H1 (cell line): Measurements from ENCODE around the gene INKA2. TPM values are rescaled to one million over a fixed set of nuclear protein-coding genes. Genes with fewer than 3 reads are reported as not detected.

ENCODE experiments used
- CTCF ChIA-PET: fragments of 300-600 bp; sonication (Branson Sonifier 250); formaldehyde crosslinking; loops from one replicate; lab custom pipeline; 2021; ENCODE audit not compliant: partially characterized antibody; lab: Charles Lee
- POLR2A ChIA-PET: fragments of 300-600 bp; sonication (Branson Sonifier 250); formaldehyde crosslinking; loops from one replicate; lab custom pipeline; 2021; ENCODE audit warnings: inconsistent platforms; ENCODE audit not compliant: partially characterized antibody; lab: Charles Lee
- DNase-seq, 2 experiments: peaks; one replicate each; pipeline versions ENCODE4 v3.0.0 to v3.0.0-alpha.2; 2010 to 2022; ENCODE audit warnings: low spot score in 2 of 2, low read depth in 1 of 2, mixed read lengths in 1 of 2
- FAIRE-seq: peaks from 2 replicates; lab custom pipeline; 2011; peaks lifted over from hg19 to GRCh38; lab: Jason Lieb, UNC
- H2AFZ ChIP-seq: 2 replicates; pipeline ENCODE4 v1.8.1; 2012; ENCODE audit warnings: low read length, inconsistent platforms
- H2AK5ac ChIP-seq: 2 replicates; pipeline ENCODE4 v1.6.1; 2013; ENCODE audit warnings: low read depth, low read length
- H2BK120ac ChIP-seq: replicated peaks from 2 replicates; pipeline ENCODE3; 2013; ENCODE audit warnings: low read depth, low read length, inconsistent platforms
- H2BK12ac ChIP-seq: 2 replicates; pipeline ENCODE4 v1.6.1; 2013; ENCODE audit warnings: low read depth, low read length
- H2BK15ac ChIP-seq: 2 replicates; pipeline ENCODE4 v1.6.1; 2013; ENCODE audit warnings: low read length
- H2BK20ac ChIP-seq: 2 replicates; pipeline ENCODE4 v1.6.1; 2013; ENCODE audit warnings: low read length
- H2BK5ac ChIP-seq: 2 replicates; pipeline ENCODE4 v1.6.1; 2013; ENCODE audit warnings: low read depth, low read length
- H3K14ac ChIP-seq: 2 replicates; pipeline ENCODE4 v1.6.1; 2013; ENCODE audit warnings: inconsistent platforms; ENCODE audit not compliant: insufficient read length
- H3K18ac ChIP-seq: 2 replicates; pipeline ENCODE4 v1.6.1; 2013; ENCODE audit warnings: low read length; ENCODE audit errors: extremely low read depth
- H3K23ac ChIP-seq: 2 replicates; pipeline ENCODE4 v1.6.1; 2013; ENCODE audit warnings: inconsistent platforms; ENCODE audit not compliant: insufficient read length
- H3K23me2 ChIP-seq: 2 replicates; pipeline ENCODE4 v1.6.1; 2013; ENCODE audit warnings: low read depth, low read length
- H3K27ac ChIP-seq: 2 replicates; pipeline ENCODE4 v1.6.1; 2011; ENCODE audit warnings: low read depth, low read length, inconsistent platforms
- H3K27me3 ChIP-seq, 4 experiments: replicated peaks in 1 of 4; 1 replicate in 1 of 4; 2 replicates in 3 of 4; pipeline versions ENCODE4 v1.6.1 to v1.8.1; 2011 to 2013; ENCODE audit warnings: low read length in 3 of 4, mild to moderate bottlenecking in 3 of 4, inconsistent platforms in 2 of 4, mixed read lengths in 2 of 4, moderate library complexity in 1 of 4; ENCODE audit not compliant: control insufficient read depth in 3 of 4, insufficient read depth in 3 of 4; ENCODE audit errors: extremely low read depth in 1 of 4
- H3K36me3 ChIP-seq, 4 experiments: 2 replicates each; pipeline versions ENCODE4 v1.6.1 to v1.8.1; 2011 to 2013; ENCODE audit warnings: mild to moderate bottlenecking in 4 of 4, low read length in 3 of 4, moderate library complexity in 2 of 4, control low read depth in 1 of 4, inconsistent platforms in 1 of 4; ENCODE audit not compliant: insufficient read depth in 4 of 4, control insufficient read depth in 2 of 4
- H3K4ac ChIP-seq: replicated peaks from 2 replicates; pipeline ENCODE3; 2013; ENCODE audit warnings: low read length, low read depth, mixed read lengths, inconsistent platforms; ENCODE audit not compliant: insufficient read length
- H3K4me1 ChIP-seq, 4 experiments: replicated peaks in 1 of 4; 1 replicate in 1 of 4; 2 replicates in 3 of 4; pipeline versions ENCODE4 v1.6.1 to v1.8.1; 2011 to 2013; ENCODE audit warnings: low read length in 3 of 4, inconsistent platforms in 2 of 4, mixed read lengths in 1 of 4; ENCODE audit not compliant: insufficient read depth in 4 of 4, control insufficient read depth in 3 of 4
- H3K4me2 ChIP-seq, 2 experiments: 2 replicates each; pipeline versions ENCODE4 v1.6.1 to v1.8.1; 2011 to 2013; ENCODE audit warnings: low read depth in 2 of 2, low read length in 2 of 2, control low read depth in 1 of 2, inconsistent platforms in 1 of 2, mild to moderate bottlenecking in 1 of 2; ENCODE audit not compliant: insufficient read depth in 1 of 2
- H3K4me3 ChIP-seq, 4 experiments: fragments of 200-600, 300-600 bp in 1 of 4; sonication (generic), shearing (Covaris generic), sonication (Bioruptor Twin) in 1 of 4; 2 replicates each; pipeline versions ENCODE4 v1.5.1 to v1.8.1; 2011 to 2016; ENCODE audit warnings: low read length in 4 of 4, low read depth in 3 of 4, control low read depth in 2 of 4, inconsistent platforms in 2 of 4, mild to moderate bottlenecking in 2 of 4, mixed read lengths in 1 of 4, moderate library complexity in 1 of 4; ENCODE audit not compliant: insufficient read depth in 2 of 4; ENCODE audit errors: extremely low read depth in 1 of 4
- H3K56ac ChIP-seq: replicated peaks from 2 replicates; pipeline ENCODE3; 2013; ENCODE audit warnings: low read depth, mild to moderate bottlenecking, mixed read lengths, low read length, inconsistent platforms; ENCODE audit not compliant: insufficient read length
- H3K79me1 ChIP-seq: 2 replicates; pipeline ENCODE4 v1.6.1; 2013; ENCODE audit warnings: low read depth, low read length, control low read depth
- H3K79me2 ChIP-seq, 2 experiments: 2 replicates each; pipeline versions ENCODE4 v1.6.1 to v1.8.1; 2012 to 2013; ENCODE audit warnings: low read length in 2 of 2, mild to moderate bottlenecking in 2 of 2, inconsistent platforms in 1 of 2; ENCODE audit not compliant: insufficient read depth in 2 of 2, control insufficient read depth in 1 of 2
- H3K9ac ChIP-seq, 4 experiments: replicated peaks in 1 of 4; 1 replicate in 1 of 4; 2 replicates in 3 of 4; pipeline versions ENCODE4 v1.6.1 to v1.8.1; 2011 to 2013; ENCODE audit warnings: low read depth in 3 of 4, low read length in 3 of 4, control low read depth in 2 of 4, mild to moderate bottlenecking in 2 of 4, moderate library complexity in 2 of 4, inconsistent platforms in 1 of 4; ENCODE audit errors: extremely low read depth in 1 of 4
- H3K9me3 ChIP-seq, 2 experiments: 2 replicates each; pipeline versions ENCODE4 v1.6.1 to v1.8.1; 2012 to 2013; ENCODE audit warnings: mild to moderate bottlenecking in 2 of 2, moderate library complexity in 2 of 2, control low read depth in 1 of 2, inconsistent platforms in 1 of 2, low read depth in 1 of 2, low read length in 1 of 2, mixed read lengths in 1 of 2; ENCODE audit not compliant: insufficient read depth in 2 of 2
- H4K20me1 ChIP-seq, 2 experiments: replicated peaks in 1 of 2; 2 replicates each; pipeline versions ENCODE3 to v1.8.1; 2011 to 2013; ENCODE audit warnings: inconsistent platforms in 2 of 2, low read length in 2 of 2, mild to moderate bottlenecking in 1 of 2; ENCODE audit not compliant: insufficient read depth in 2 of 2, control insufficient read depth in 1 of 2
- H4K5ac ChIP-seq: 2 replicates; pipeline ENCODE4 v1.6.1; 2013; ENCODE audit warnings: low read length, low read depth, mixed read lengths, inconsistent platforms; ENCODE audit not compliant: insufficient read length
- H4K8ac ChIP-seq: 2 replicates; pipeline ENCODE4 v1.8.0; 2013; ENCODE audit warnings: mild to moderate bottlenecking, moderate library complexity, low read length, inconsistent platforms; ENCODE audit not compliant: insufficient read depth; ENCODE audit errors: extremely low read depth
- H4K91ac ChIP-seq: replicated peaks from 2 replicates; pipeline ENCODE3; 2013; ENCODE audit warnings: low read length, mixed read lengths, inconsistent platforms; ENCODE audit not compliant: insufficient read length
- BCL11A ChIP-seq, 2 experiments: IDR thresholded peaks; one replicate each; pipeline ENCODE4 v1.6.1; 2011; ENCODE audit warnings: low read depth in 2 of 2, low read length in 2 of 2, mild to moderate bottlenecking in 2 of 2
- KDM5A ChIP-seq: fragments of 200-600 bp; IDR thresholded peaks from 2 replicates; pipeline ENCODE4 v1.7.1; 2012; ENCODE audit warnings: mild to moderate bottlenecking, low read length, inconsistent platforms, mixed read lengths
- MAFK ChIP-seq: IDR thresholded peaks from 2 replicates; pipeline ENCODE4 v1.6.1; 2012; ENCODE audit warnings: low read depth, mild to moderate bottlenecking, improper control_type of control experiment, low read length
- NANOG ChIP-seq: IDR thresholded peaks from 2 replicates; pipeline ENCODE4 v1.6.1; 2011; ENCODE audit warnings: low read length, low read depth, mild to moderate bottlenecking, inconsistent platforms; ENCODE audit not compliant: insufficient read depth, poor library complexity, severe bottlenecking
- SUZ12 ChIP-seq: fragments of 200-600 bp; sonication (generic); IDR thresholded peaks from 2 replicates; pipeline ENCODE4 v1.6.1; 2012; ENCODE audit warnings: mild to moderate bottlenecking, inconsistent platforms, low read length, moderate library complexity, mixed read lengths
- TAF1 ChIP-seq: IDR thresholded peaks from 2 replicates; pipeline ENCODE4 v1.6.1; 2011; ENCODE audit warnings: mild to moderate bottlenecking, low read depth, low read length
- YY1 ChIP-seq: IDR thresholded peaks from 2 replicates; pipeline ENCODE4 v1.6.1; 2011; ENCODE audit warnings: low read depth, mild to moderate bottlenecking, low read length
- polyA plus RNA-seq, 7 experiments: library from polyadenylated mRNA; depleted of rRNA in 3 of 7; stranded (reverse) in 5 of 7; unstranded in 2 of 7; fragments of >200 nt in 5 of 7; fragments of 200-250 nt in 2 of 7; gene quantifications; 1 replicate in 5 of 7; 2 replicates in 1 of 7; 4 replicates in 1 of 7; pipeline versions ENCODE4 v1.2.1 to v1.2.3, GENCODE V29; 2011 to 2013; ENCODE audit warnings: missing spikeins in 2 of 7, mixed read lengths in 2 of 7
- total RNA-seq: library from RNA; stranded (reverse); fragmentation: NEBNext Ultra II Directional; extraction: Animal tissue kit (Norgen Biotek cat#: 25700); gene quantifications from 2 replicates; pipeline ENCODE4 v1.2.1, GENCODE V29; 2021
- TF ChIP-seq, protein P1 (sequence below): IDR thresholded peaks from 2 replicates; pipeline ENCODE4 v1.6.1; 2011; ENCODE audit warnings: low read length, improper control_type of control experiment

INKA2 gene
- total and polyA plus RNA-seq, 2 of the 8 experiments (the other 6 are each of a cell fraction or from before 2014, with no cell fraction given): 4.2 to 11.5 TPM

DNA sequence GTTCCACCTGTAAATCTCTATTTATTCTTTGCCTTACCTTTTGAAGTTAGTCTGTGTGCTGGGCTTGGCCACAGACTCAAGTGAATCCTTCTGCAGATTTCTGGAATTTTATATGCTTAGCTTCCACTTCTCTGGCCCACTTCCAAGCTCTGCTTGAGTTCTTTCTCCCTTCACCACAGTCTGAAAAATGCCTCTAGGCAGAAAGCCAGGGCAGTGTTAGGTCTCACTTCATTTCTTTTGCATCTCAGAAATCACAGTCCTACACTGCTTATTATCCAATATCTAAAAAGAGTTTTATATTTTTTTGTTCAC lies 48.9 kb downstream of the INKA2 start:
- ChIA-PET CTCF (interaction anchor here (1.0 to 2.4 kb wide), 2 partner anchors 21 to 182 kb away, joined by 3 to 6 read pairs; no protein-coding TSS in a partner anchor), POLR2A (no interaction called here)
- no peak overlapping the region for H2AK5ac ChIP-seq
- H4K91ac ChIP-seq: no peak overlapping the region
- peaks cover 0 to 5% (median 0%) of the 10 kb centered on the region in 4 experiments; a peak in 1 of 8 replicates for H3K36me3 ChIP-seq
- H2BK120ac ChIP-seq: no peak overlapping the region
- H3K9ac ChIP-seq: no peak overlapping the region
- peaks cover 0 to 1% of the 10 kb centered on the region in 2 experiments for H4K20me1 ChIP-seq
- no peaks in the 10 kb centered on the region for H3K4me1 ChIP-seq
- H2BK12ac ChIP-seq: no peak overlapping the region
- no peaks in the 10 kb centered on the region for H3K79me1 ChIP-seq
- H2BK20ac ChIP-seq: no peak overlapping the region
- no peak overlapping the region for H3K4me3 ChIP-seq
- no peak overlapping the region for H3K18ac ChIP-seq
- H2BK15ac ChIP-seq: no peak overlapping the region
- no peak overlapping the region for H4K8ac ChIP-seq
- no peak for FAIRE-seq
- no peak overlapping the region for H3K14ac ChIP-seq
- no peaks in the 10 kb centered on the region for H3K23me2 ChIP-seq
- H3K56ac ChIP-seq: no peak overlapping the region
- no peaks in the 10 kb centered on the region for H3K27me3 ChIP-seq
- no peak overlapping the region for H3K4ac ChIP-seq
- TF ChIP-seq, protein P1, sequence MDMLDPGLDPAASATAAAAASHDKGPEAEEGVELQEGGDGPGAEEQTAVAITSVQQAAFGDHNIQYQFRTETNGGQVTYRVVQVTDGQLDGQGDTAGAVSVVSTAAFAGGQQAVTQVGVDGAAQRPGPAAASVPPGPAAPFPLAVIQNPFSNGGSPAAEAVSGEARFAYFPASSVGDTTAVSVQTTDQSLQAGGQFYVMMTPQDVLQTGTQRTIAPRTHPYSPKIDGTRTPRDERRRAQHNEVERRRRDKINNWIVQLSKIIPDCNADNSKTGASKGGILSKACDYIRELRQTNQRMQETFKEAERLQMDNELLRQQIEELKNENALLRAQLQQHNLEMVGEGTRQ: no peak
- TF ChIP-seq BCL11A (IDR thresholded peaks at IDR 0.05; ENCODE audit: low read depth in 2 of 2, low read length in 2 of 2) (no peak), MAFK (no peak), TAF1 (no peak), YY1 (no peak), SUZ12 (no peak), NANOG (no peak), KDM5A (no peak)
- no peaks in the 10 kb centered on the region for H3K9me3 ChIP-seq
- no peak overlapping the region for H2BK5ac ChIP-seq
- H3K23ac ChIP-seq: no peak overlapping the region
- no peak overlapping the region for H3K4me2 ChIP-seq
- no peak overlapping the region for H4K5ac ChIP-seq
- H3K79me2 ChIP-seq: no peaks in the 10 kb centered on the region
- no peak for DNase-seq
- no peak overlapping the region for H3K27ac ChIP-seq
- no peak overlapping the region for H2AFZ ChIP-seq
